B cell (primary cell): Measurements from ENCODE around the gene SPRR2A. TPM values are rescaled to one million over a fixed set of nuclear protein-coding genes. Genes with fewer than 3 reads are reported as not detected.

ENCODE experiments used
- ATAC-seq: fragments of 200-7000 bp; cut with Tn5 transposase; one replicate; pipeline ENCODE4 v1.10.0; 2021; ENCODE audit warnings: low read depth, mild to moderate bottlenecking, moderate number of reproducible peaks, moderate library complexity
- CTCF ChIA-PET: fragments of 350-600 bp; sonication (Branson Sonifier 250); formaldehyde crosslinking; loops from one replicate; lab custom pipeline; 2021; ENCODE audit warnings: antibody characterized with exemption, inconsistent platforms; lab: Charles Lee
- POLR2A ChIA-PET: fragments of 350-600 bp; sonication (Branson Sonifier 250); formaldehyde crosslinking; loops from one replicate; lab custom pipeline; 2021; ENCODE audit warnings: antibody characterized with exemption; lab: Charles Lee
- DNase-seq: peaks from one replicate; pipeline ENCODE4 v3.0.0; 2013
- H2AFZ ChIP-seq: 2 replicates; pipeline ENCODE4 v1.6.1; 2012; ENCODE audit warnings: mild to moderate bottlenecking, low read depth, low read length; ENCODE audit not compliant: insufficient read depth, poor library complexity, severe bottlenecking
- H3K27ac ChIP-seq, 2 donors: 1 replicate in 1 of 2; 2 replicates in 1 of 2; pipeline ENCODE4 v1.5.1; 2012 to 2013; ENCODE audit warnings: low read length in 2 of 2, mild to moderate bottlenecking in 2 of 2, moderate library complexity in 1 of 2
- H3K27me3 ChIP-seq, 4 experiments: fragments of 200-600 bp in 1 of 4; sonication (generic) in 1 of 4; replicated peaks in 1 of 4; 1 replicate in 2 of 4; 2 replicates in 2 of 4; pipeline versions ENCODE4 v1.6.1 to v1.7.0; 2013 to 2016; ENCODE audit warnings: low read length in 3 of 4, mild to moderate bottlenecking in 2 of 4, mixed read lengths in 1 of 4, moderate library complexity in 1 of 4; ENCODE audit not compliant: insufficient read depth in 4 of 4, control insufficient read depth in 3 of 4; ENCODE audit errors: control extremely low read depth in 1 of 4
- H3K36me3 ChIP-seq, 2 experiments: replicated peaks in 1 of 2; 1 replicate in 1 of 2; 2 replicates in 1 of 2; pipeline versions ENCODE4 v1.6.1 to v1.7.1; 2013; ENCODE audit warnings: low read length in 1 of 2; ENCODE audit not compliant: insufficient read depth in 2 of 2, control insufficient read depth in 1 of 2; ENCODE audit errors: control extremely low read depth in 1 of 2, extremely low read depth in 1 of 2
- H3K4me1 ChIP-seq, 2 donors: fragments of 200-600 bp in 1 of 2; sonication (generic) in 1 of 2; 1 replicate in 1 of 2; 2 replicates in 1 of 2; pipeline versions ENCODE4 v1.5.1 to v1.6.1; 2013 to 2017; ENCODE audit warnings: low read length in 2 of 2; ENCODE audit not compliant: control insufficient read depth in 2 of 2, insufficient read depth in 2 of 2
- H3K4me2 ChIP-seq: replicated peaks from 2 replicates; pipeline ENCODE3; 2012; ENCODE audit warnings: mild to moderate bottlenecking, low read depth, low read length; ENCODE audit not compliant: poor library complexity, severe bottlenecking
- H3K4me3 ChIP-seq, 5 experiments: fragments of 200-600 bp in 1 of 5; sonication (generic) in 1 of 5; 1 replicate in 3 of 5; 2 replicates in 2 of 5; pipeline versions ENCODE4 v1.5.1 to v1.7.0; 2011 to 2016; ENCODE audit warnings: low read length in 4 of 5, mild to moderate bottlenecking in 4 of 5, low read depth in 2 of 5, control low read depth in 1 of 5, moderate library complexity in 1 of 5; ENCODE audit not compliant: insufficient read depth in 1 of 5; ENCODE audit errors: control extremely low read depth in 1 of 5, extremely low read depth in 1 of 5
- H3K79me2 ChIP-seq: fragments of 200-600 bp; sonication (generic); one replicate; pipeline ENCODE4 v1.6.0; 2016; ENCODE audit warnings: low read length; ENCODE audit not compliant: control insufficient read depth, insufficient read depth
- H3K9ac ChIP-seq: fragments of 200-600 bp; sonication (generic); 2 replicates; pipeline ENCODE4 v1.6.1; 2017; ENCODE audit warnings: mild to moderate bottlenecking, low read length, moderate library complexity
- H3K9me3 ChIP-seq, 3 donors: one replicate each; pipeline versions ENCODE4 v1.6.1 to v1.7.1; 2013; ENCODE audit warnings: low read length in 2 of 3; ENCODE audit not compliant: control insufficient read depth in 2 of 3, insufficient read depth in 1 of 3; ENCODE audit errors: control extremely low read depth in 1 of 3
- H4K20me1 ChIP-seq: 2 replicates; pipeline ENCODE4 v1.6.0; 2012; ENCODE audit warnings: mild to moderate bottlenecking, low read length; ENCODE audit not compliant: insufficient read depth, control insufficient read depth, poor library complexity, severe bottlenecking
- H3K27ac Mint-ChIP-seq: one replicate; pipeline ENCODE4 v1.8.0; 2021; ENCODE audit warnings: mixed read lengths
- H3K27me3 Mint-ChIP-seq: one replicate; pipeline ENCODE4 v1.8.0; 2021; ENCODE audit warnings: mixed read lengths
- H3K4me1 Mint-ChIP-seq: one replicate; pipeline ENCODE4 v1.8.0; 2021; ENCODE audit warnings: mixed read lengths
- H3K4me3 Mint-ChIP-seq: one replicate; pipeline ENCODE4 v1.8.0; 2021; ENCODE audit warnings: mixed read lengths
- H3K9me3 Mint-ChIP-seq: one replicate; pipeline ENCODE4 v1.8.0; 2022; ENCODE audit warnings: mixed read lengths; ENCODE audit not compliant: insufficient read depth
- CTCF ChIP-seq: fragments of 200-600 bp; IDR thresholded peaks from one replicate; pipeline ENCODE4 v1.8.0; 2022; ENCODE audit warnings: antibody characterized with exemption, mild to moderate bottlenecking
- EZH2 ChIP-seq: IDR thresholded peaks from 2 replicates; pipeline ENCODE4 v1.6.1; 2012; ENCODE audit warnings: borderline replicate concordance, low read depth, mild to moderate bottlenecking, moderate library complexity, low read length; ENCODE audit not compliant: insufficient read depth, poor library complexity, severe bottlenecking
- WGBS: methylation state at CpG from one replicate; pipeline ENCODE4 v1.1.5; 2013; ENCODE audit warnings: missing lambda C conversion rate; ENCODE audit not compliant: insufficient coverage; 5-methylcytosine and 5-hydroxymethylcytosine counted together
- intact Hi-C: fragments of 100-400 bp; cut with micrococcal nuclease; formaldehyde crosslinking; loops from one replicate; pipeline ENCODE4 v1.10.0; 2022
- polyA plus RNA-seq: library from polyadenylated mRNA; depleted of rRNA; stranded (reverse); fragments of >200 nt; gene quantifications from 2 replicates; pipeline ENCODE4 v1.2.3, GENCODE V29; 2012
- total RNA-seq, 2 donors: library from RNA; stranded (reverse); fragments of 120-200 nt in 1 of 2; gene quantifications; 1 replicate in 1 of 2; 2 replicates in 1 of 2; pipeline versions ENCODE4 v1.2.3 to v1.2.4, GENCODE V29; 2013 to 2022

The SPRR2A gene
- total and polyA plus RNA-seq, 2 donors (not counting 1 experiment from before 2014, with no cell fraction given), result not detected

GRCh38 chr1:153071511-153071910 lies 14.2 kb upstream of the SPRR2A start, which contains the start of gene SPRR2B:
Gene SPRR2B, minus strand, starts transcription at chr1:153071611. Its CDS starts 772 bp downstream, at chr1:153070839.
- Histone ChIP-seq H2AFZ (no peak within 1 kb of the TSS), H3K79me2 (no peaks in the 10 kb centered on the region), H3K27me3 (no peaks in the 10 kb centered on the region), H3K9ac (no peak within 1 kb of the TSS), H3K36me3 (no peaks in the 10 kb centered on the region), H3K27ac (no peak within 1 kb of the TSS), H4K20me1 (no peaks in the 10 kb centered on the region), H3K4me2 (no peak within 1 kb of the TSS), H3K9me3 (no peaks in the 10 kb centered on the region), H3K4me3 (no peak within 1 kb of the TSS), H3K4me1 (no peaks in the 10 kb centered on the region)
- POLR2A ChIA-PET, result no interaction called here
- no peak for TF ChIP-seq CTCF
- no peak for TF ChIP-seq EZH2
- intact Hi-C loops, result no loop called here
- 100% methylated on average over 2 of the region's 2 CpGs for WGBS
- no peak within 1 kb of the TSS for H3K4me3 Mint-ChIP-seq
- H3K27ac Mint-ChIP-seq, result no peak within 1 kb of the TSS
- H3K9me3 Mint-ChIP-seq, result no peaks in the 10 kb centered on the region
- CTCF ChIA-PET, result no interaction called here
- H3K4me1 Mint-ChIP-seq, result no peaks in the 10 kb centered on the region
- H3K27me3 Mint-ChIP-seq, result peaks cover 16% of the 10 kb centered on the region
- no peak for DNase-seq
- ATAC-seq, result no peak

- H3K79me2 ChIP-seq, result no peaks in the 10 kb centered on the region
- ChIA-PET CTCF (no interaction called here), POLR2A (no interaction called here)
- DNase-seq (no peak), ATAC-seq (no peak)
- no peaks in the 10 kb centered on the region for H4K20me1 ChIP-seq
- TF ChIP-seq EZH2, result no peak
- TF ChIP-seq CTCF, result no peak
- H3K36me3 ChIP-seq, result no peaks in the 10 kb centered on the region
- Mint-ChIP-seq H3K4me3 (no peak overlapping the region), H3K4me1 (no peaks in the 10 kb centered on the region), H3K27ac (no peak overlapping the region), H3K9me3 (no peaks in the 10 kb centered on the region), H3K27me3 (peaks cover 25% of the 10 kb centered on the region)
- no peak overlapping the region for H2AFZ ChIP-seq
- intact Hi-C loops, result no loop called here
- H3K4me3 ChIP-seq, result no peak overlapping the region
- no peaks in the 10 kb centered on the region for H3K9me3 ChIP-seq
- no peak overlapping the region for H3K27ac ChIP-seq
- no peak overlapping the region for H3K9ac ChIP-seq
- no peaks in the 10 kb centered on the region for H3K27me3 ChIP-seq
- no peaks in the 10 kb centered on the region for H3K4me1 ChIP-seq
- no peak overlapping the region for H3K4me2 ChIP-seq
- WGBS, result no CpG with 5 or more reads among the region's 2 CpGs
Observed at GRCh38 chr1:153070243-153070642, 12.9 kb upstream of the SPRR2A start.
